RWPE2 (cell line): ENCODE data around the gene RAD23A.
A peak's percentile ranks its signal among the peaks of the same experiment; 100 is the strongest.

Experiments used
- ATAC-seq: fragments of 200-7000 bp; cut with Tn5 transposase; 3 replicates; pipeline ENCODE4 v1.9.1; 2021; ENCODE audit warnings: low read depth
- DNase-seq: peaks from one replicate; pipeline ENCODE4 v3.0.0-alpha.2; 2020; ENCODE audit warnings: low spot score
- H3K27ac ChIP-seq: fragments of 450-650 bp; 2 replicates; pipeline ENCODE4 v1.5.1; 2017; ENCODE audit warnings: mild to moderate bottlenecking; ENCODE audit not compliant: poor library complexity, severe bottlenecking
- H3K27me3 ChIP-seq: fragments of 250-450 bp; sonication (Bioruptor Pico); 2 replicates; pipeline ENCODE4 v1.5.1; 2021; ENCODE audit warnings: mild to moderate bottlenecking, moderate library complexity; ENCODE audit not compliant: insufficient read depth, poor library complexity, severe bottlenecking
- H3K36me3 ChIP-seq: fragments of 250-450 bp; sonication (Bioruptor Pico); 2 replicates; pipeline ENCODE4 v1.5.1; 2020; ENCODE audit warnings: low read depth, mild to moderate bottlenecking, moderate library complexity
- H3K4me1 ChIP-seq: fragments of 250-450 bp; sonication (Bioruptor Pico); 2 replicates; pipeline ENCODE4 v1.5.1; 2021; ENCODE audit warnings: mild to moderate bottlenecking, moderate library complexity; ENCODE audit not compliant: insufficient read depth, poor library complexity, severe bottlenecking
- H3K4me3 ChIP-seq: fragments of 250-450 bp; sonication (Bioruptor Pico); 2 replicates; pipeline ENCODE4 v1.5.1; 2021; ENCODE audit warnings: mild to moderate bottlenecking, moderate library complexity; ENCODE audit not compliant: severe bottlenecking
- H3K9me3 ChIP-seq: fragments of 250-450 bp; sonication (Bioruptor Pico); 2 replicates; pipeline ENCODE4 v1.5.1; 2021; ENCODE audit warnings: mild to moderate bottlenecking, moderate library complexity; ENCODE audit not compliant: severe bottlenecking
- TF ChIP-seq, protein P1 (sequence below): fragments of 450-650 bp; IDR thresholded peaks from one replicate; pipeline ENCODE4 v1.5.1; 2017; ENCODE audit warnings: mild to moderate bottlenecking, moderate library complexity; ENCODE audit not compliant: poor library complexity, severe bottlenecking

RAD23A gene

DNA sequence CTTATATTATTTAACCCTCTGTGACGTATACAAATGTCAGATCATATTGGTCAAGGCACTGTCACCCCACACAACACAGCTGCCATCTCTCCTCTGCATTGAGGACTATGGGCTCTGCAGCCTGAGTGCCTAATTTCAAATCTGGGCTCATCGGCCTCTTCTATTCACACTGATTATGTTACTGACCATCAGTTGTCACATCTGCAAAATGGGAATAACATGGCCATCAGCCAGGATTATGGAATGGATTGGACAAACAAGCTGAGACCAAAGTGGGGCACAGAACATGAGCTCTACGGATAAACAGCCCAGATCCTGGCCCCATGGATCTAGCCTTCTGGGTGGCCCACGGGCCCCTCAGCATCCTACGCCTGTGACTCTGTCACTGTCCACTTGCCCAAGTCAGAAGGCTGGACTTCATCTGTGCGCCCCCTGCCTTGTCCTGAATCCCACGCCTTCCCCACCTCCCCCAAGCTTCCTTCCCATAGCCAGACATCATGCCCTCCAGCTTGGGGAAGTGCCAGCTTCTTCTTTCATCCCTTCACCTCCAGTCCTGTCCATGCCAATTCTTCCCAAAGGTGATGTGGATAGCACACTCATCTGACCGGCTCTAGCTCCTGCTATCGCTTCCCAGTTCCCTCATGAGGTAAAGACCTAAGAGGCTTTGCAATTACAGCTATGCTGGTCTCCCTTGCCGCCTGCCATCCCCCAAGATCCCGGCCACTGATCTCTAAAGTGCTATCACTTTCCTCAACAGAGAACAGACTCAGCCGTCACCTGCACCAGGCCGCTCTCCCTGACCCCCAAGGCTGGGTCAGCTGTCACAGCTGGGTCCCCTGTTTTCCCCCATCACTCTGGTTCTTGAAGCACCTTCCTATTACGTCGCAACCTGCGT, 13.0 kb upstream of the RAD23A start:
- H3K27me3 ChIP-seq, result no peaks in the 10 kb centered on the region
- H3K4me3 ChIP-seq, result peak overlapping the region; percentile 93
- H3K36me3 ChIP-seq, result peaks cover 40% of the 10 kb centered on the region
- H3K9me3 ChIP-seq, result no peaks in the 10 kb centered on the region
- TF ChIP-seq, protein P1, sequence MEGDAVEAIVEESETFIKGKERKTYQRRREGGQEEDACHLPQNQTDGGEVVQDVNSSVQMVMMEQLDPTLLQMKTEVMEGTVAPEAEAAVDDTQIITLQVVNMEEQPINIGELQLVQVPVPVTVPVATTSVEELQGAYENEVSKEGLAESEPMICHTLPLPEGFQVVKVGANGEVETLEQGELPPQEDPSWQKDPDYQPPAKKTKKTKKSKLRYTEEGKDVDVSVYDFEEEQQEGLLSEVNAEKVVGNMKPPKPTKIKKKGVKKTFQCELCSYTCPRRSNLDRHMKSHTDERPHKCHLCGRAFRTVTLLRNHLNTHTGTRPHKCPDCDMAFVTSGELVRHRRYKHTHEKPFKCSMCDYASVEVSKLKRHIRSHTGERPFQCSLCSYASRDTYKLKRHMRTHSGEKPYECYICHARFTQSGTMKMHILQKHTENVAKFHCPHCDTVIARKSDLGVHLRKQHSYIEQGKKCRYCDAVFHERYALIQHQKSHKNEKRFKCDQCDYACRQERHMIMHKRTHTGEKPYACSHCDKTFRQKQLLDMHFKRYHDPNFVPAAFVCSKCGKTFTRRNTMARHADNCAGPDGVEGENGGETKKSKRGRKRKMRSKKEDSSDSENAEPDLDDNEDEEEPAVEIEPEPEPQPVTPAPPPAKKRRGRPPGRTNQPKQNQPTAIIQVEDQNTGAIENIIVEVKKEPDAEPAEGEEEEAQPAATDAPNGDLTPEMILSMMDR, result no peak
- ATAC-seq, result no peak
- DNase-seq, result no peak
- peak overlapping the region; percentile 47 for H3K27ac ChIP-seq
- H3K4me1 ChIP-seq, result peaks cover 2% of the 10 kb centered on the region

GRCh38 chr19:12933287-12934072, 12.2 kb upstream of the RAD23A start, which contains the start of gene FARSA:
TSS of gene FARSA (minus strand) at chr19:12933711. CDS start at chr19:12933696, 15 bp downstream.
- Histone ChIP-seq H3K27me3 (no peaks in the 10 kb centered on the region), H3K4me1 (peaks cover 2% of the 10 kb centered on the region), H3K4me3 (peak within 1 kb of the TSS; percentile 93), H3K9me3 (no peaks in the 10 kb centered on the region), H3K36me3 (peaks cover 34% of the 10 kb centered on the region), H3K27ac (peak within 1 kb of the TSS; percentile 47)
- DNase-seq, result peak; percentile 86
- ATAC-seq, result peak; percentile 77
- TF ChIP-seq, protein P1, result no peak

- Histone ChIP-seq H3K27me3 (no peaks in the 10 kb centered on the region), H3K9me3 (no peaks in the 10 kb centered on the region), H3K4me3 (no peak overlapping the region), H3K36me3 (peaks cover 34% of the 10 kb centered on the region), H3K4me1 (peaks cover 7% of the 10 kb centered on the region), H3K27ac (no peak overlapping the region)
- TF ChIP-seq, protein P1, result no peak
- ATAC-seq (no peak), DNase-seq (no peak)
Observed at GRCh38 chr19:12935071-12935470, 10.6 kb upstream of the RAD23A start.

- TF ChIP-seq, protein P1, result no peak
Observed at GRCh38 chr19:12936582-12936981, 9.1 kb upstream of the RAD23A start.

More at GRCh38 chr19:12936582-12936981, 9.1 kb upstream of the RAD23A start:
- peaks cover 34% of the 10 kb centered on the region for H3K36me3 ChIP-seq
- H3K27ac ChIP-seq, result no peak overlapping the region
- DNase-seq (no peak), ATAC-seq (no peak)
- no peaks in the 10 kb centered on the region for H3K9me3 ChIP-seq
- H3K27me3 ChIP-seq, result no peaks in the 10 kb centered on the region
- H3K4me1 ChIP-seq, result peaks cover 18% of the 10 kb centered on the region
- no peak overlapping the region for H3K4me3 ChIP-seq
